Esophagus squamous epithelium (tissue), 5 donors: ENCODE measurements around the gene DIRAS2. TPM values are rescaled to one million over a fixed set of nuclear protein-coding genes. Genes with fewer than 3 reads are reported as not detected.

ENCODE experiments used
- DNase-seq: peaks from one replicate; lab custom pipeline; 2025; lab: John Stamatoyannopoulos, UW
- H3K27ac ChIP-seq, 4 donors: fragments of 200-600 bp; sonication (generic); one replicate each; pipeline ENCODE4 v1.5.1; 2016 to 2019; ENCODE audit warnings: mild to moderate bottlenecking in 1 of 4
- H3K27me3 ChIP-seq, 4 donors: fragments of 200-600 bp; sonication (generic); 1 replicate in 3 of 4; 2 replicates in 1 of 4; pipeline versions ENCODE4 v1.5.1 to v1.6.0; 2017 to 2021; ENCODE audit warnings: antibody characterized with exemption in 1 of 4
- H3K36me3 ChIP-seq, 3 donors: fragments of 200-600 bp; sonication (generic); one replicate each; pipeline ENCODE4 v1.5.1; 2016 to 2019
- H3K4me1 ChIP-seq, 3 donors: fragments of 200-600 bp; sonication (generic); one replicate each; pipeline ENCODE4 v1.5.1; 2017 to 2019
- H3K4me3 ChIP-seq, 4 donors: fragments of 200-600 bp; sonication (generic); 1 replicate in 3 of 4; 2 replicates in 1 of 4; pipeline ENCODE4 v1.5.1; 2016 to 2019; ENCODE audit warnings: mild to moderate bottlenecking in 2 of 4, moderate library complexity in 1 of 4
- H3K9me3 ChIP-seq, 3 donors: fragments of 200-600 bp; sonication (generic); one replicate each; pipeline ENCODE4 v1.5.1; 2016 to 2019
- CTCF ChIP-seq, 6 experiments: fragments of 450-650 bp in 4 of 6; fragments of 200-600 bp in 2 of 6; sonication (generic) in 2 of 6; IDR thresholded peaks; one replicate each; pipeline ENCODE4 v1.5.1; 2016 to 2019; ENCODE audit warnings: antibody characterized with exemption in 6 of 6, mild to moderate bottlenecking in 4 of 6, moderate library complexity in 4 of 6
- POLR2A ChIP-seq, 4 donors: fragments of 450-650 bp; IDR thresholded peaks; one replicate each; pipeline ENCODE4 v1.6.1; 2017; ENCODE audit warnings: antibody characterized with exemption in 4 of 4, mild to moderate bottlenecking in 4 of 4, moderate library complexity in 3 of 4
- WGBS, 2 donors: methylation state at CpG; one replicate each; pipeline ENCODE4 v1.1.5; 2018; 5-methylcytosine and 5-hydroxymethylcytosine counted together
- intact Hi-C: fragments of 100-400 bp; cut with DNase I; formaldehyde crosslinking; loops from one replicate; pipeline ENCODE4 v1.15.0; 2022
- total RNA-seq, 4 donors: library from RNA; depleted of rRNA; stranded (reverse); fragments of >200 nt; gene quantifications; one replicate each; pipeline ENCODE4 v1.1.0, GENCODE V29; 2016
- donor health status: DM: yes; HTN: yes; CAD: no.

DIRAS2 gene
- total RNA-seq: not detected

- DNase-seq: no peak
- WGBS, 2 donors: 8% methylated on average over 39 to 45 of the region's 53 CpGs
- Histone ChIP-seq H3K9me3 (no peaks in the 10 kb centered on the region), H3K4me3 (peak within 1 kb of the TSS; percentile 19 to 61 (median 34)), H3K36me3 (no peaks in the 10 kb centered on the region), H3K27ac (no peak within 1 kb of the TSS), H3K27me3 (peaks cover 0 to 81% (median 2%) of the 10 kb centered on the region in 4 donors), H3K4me1 (peaks cover 0 to 13% (median 10%) of the 10 kb centered on the region in 3 donors)
- intact Hi-C loops: no loop called here
- TF ChIP-seq POLR2A (IDR thresholded peaks at IDR 0.05): no peak
- peak in 5 of 6 experiments; percentile 27 to 64 (median 47) for TF ChIP-seq CTCF (IDR thresholded peaks at IDR 0.05)
Measured at GRCh38 chr9:90642570-90643539, at the start of gene DIRAS2. Gene DIRAS2 (minus strand): TSS chr9:90642824. CDS start chr9:90613827, 28,997 bp downstream.

DNA sequence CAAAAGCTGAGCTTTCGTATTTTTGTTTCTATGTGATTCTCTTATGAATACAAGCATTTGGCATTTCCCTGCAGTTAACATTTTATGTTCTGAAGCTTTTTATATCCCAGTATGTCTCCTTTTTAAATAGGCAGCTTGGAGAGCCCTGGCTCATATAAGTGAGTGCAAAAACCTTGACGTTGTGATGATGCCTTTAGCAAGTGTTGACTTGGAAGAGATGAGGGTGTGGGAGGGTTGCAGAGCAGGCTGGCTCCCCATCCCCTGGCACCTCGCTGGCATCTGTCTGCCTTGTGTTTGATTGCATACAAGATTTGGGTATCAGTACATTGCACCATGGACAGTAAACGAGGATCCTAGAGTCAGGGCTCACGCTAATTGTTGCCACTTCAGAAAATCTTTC, 42.1 kb upstream of the DIRAS2 start:
- H3K36me3 ChIP-seq: no peaks in the 10 kb centered on the region
- H3K27me3 ChIP-seq: no peaks in the 10 kb centered on the region
- no peaks in the 10 kb centered on the region for H3K9me3 ChIP-seq
- TF ChIP-seq CTCF (IDR thresholded peaks at IDR 0.05) (no peak), POLR2A (IDR thresholded peaks at IDR 0.05) (no peak)
- 67% methylated on average over 5 of the region's 5 CpGs for WGBS, 2 donors
- H3K4me1 ChIP-seq: no peaks in the 10 kb centered on the region
- no peak for DNase-seq
- H3K27ac ChIP-seq: no peak overlapping the region
- no peak overlapping the region for H3K4me3 ChIP-seq
- intact Hi-C loops: no loop called here

- no peaks in the 10 kb centered on the region for H3K4me1 ChIP-seq
- H3K9me3 ChIP-seq: no peaks in the 10 kb centered on the region
- no peak overlapping the region for H3K4me3 ChIP-seq
- H3K27me3 ChIP-seq: no peaks in the 10 kb centered on the region
- no peaks in the 10 kb centered on the region for H3K36me3 ChIP-seq
- DNase-seq: no peak
- TF ChIP-seq POLR2A (IDR thresholded peaks at IDR 0.05) (no peak), CTCF (IDR thresholded peaks at IDR 0.05) (no peak)
- intact Hi-C loops: no loop called here
- no peak overlapping the region for H3K27ac ChIP-seq
- WGBS, 2 donors: 63 to 67% methylated on average over 1 of the region's 1 CpG
Measured at GRCh38 chr9:90684106-90684505, 41.5 kb upstream of the DIRAS2 start.

DNA sequence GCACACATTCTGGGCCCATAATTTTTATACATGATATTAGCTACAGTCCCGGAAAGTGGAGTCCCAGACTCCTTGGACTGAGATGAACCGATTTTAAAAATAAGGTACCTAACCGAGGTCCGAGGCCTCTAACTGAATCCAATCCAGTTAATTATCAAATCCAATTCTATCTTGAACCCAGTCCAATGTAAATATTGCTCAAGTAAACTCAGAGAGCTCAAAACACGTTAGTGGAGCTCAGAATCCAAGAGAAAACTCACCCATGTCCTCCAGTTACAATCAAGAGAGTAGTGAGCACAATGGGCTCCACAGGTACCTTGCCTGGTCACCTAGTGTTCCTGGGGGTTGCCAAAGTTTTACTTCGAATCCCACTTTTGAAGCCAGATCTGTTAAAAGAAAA, 37.9 kb upstream of the DIRAS2 start:
- 67 to 78% methylated on average over 6 of the region's 6 CpGs for WGBS, 2 donors
- H3K4me3 ChIP-seq: no peak overlapping the region
- intact Hi-C loops: no loop called here
- no peaks in the 10 kb centered on the region for H3K36me3 ChIP-seq
- no peak overlapping the region for H3K27ac ChIP-seq
- no peaks in the 10 kb centered on the region for H3K9me3 ChIP-seq
- TF ChIP-seq POLR2A (IDR thresholded peaks at IDR 0.05) (no peak), CTCF (IDR thresholded peaks at IDR 0.05) (no peak)
- no peaks in the 10 kb centered on the region for H3K4me1 ChIP-seq
- DNase-seq: no peak
- no peaks in the 10 kb centered on the region for H3K27me3 ChIP-seq

DNA sequence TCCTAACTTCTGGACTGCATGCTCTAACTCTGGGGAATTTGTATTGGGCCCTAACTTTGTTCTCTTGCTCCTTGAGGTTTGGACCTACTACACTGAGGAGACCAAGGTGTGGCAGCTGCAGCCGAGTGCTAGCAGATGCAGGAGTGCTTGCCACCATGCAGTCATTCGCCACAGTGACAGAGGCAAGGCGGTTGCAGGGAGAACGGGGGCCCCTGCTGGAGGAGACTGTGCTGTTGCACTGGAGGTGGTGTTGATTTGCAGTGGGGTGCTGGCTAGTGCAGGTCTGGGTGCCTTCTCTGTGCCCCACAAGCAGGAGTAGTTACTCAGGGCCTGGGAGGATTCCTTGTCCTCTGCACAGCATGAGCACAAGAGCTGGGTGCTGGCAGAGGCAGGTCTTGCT, 22.4 kb upstream of the DIRAS2 start:
- peaks cover 0 to 11% (median 0%) of the 10 kb centered on the region in 4 donors for H3K27me3 ChIP-seq
- H3K9me3 ChIP-seq: peaks cover 0 to 7% (median 0%) of the 10 kb centered on the region in 3 donors
- intact Hi-C loops: no loop called here
- no peak for DNase-seq
- no peak overlapping the region for H3K4me3 ChIP-seq
- 83 to 90% methylated on average over 1 to 2 of the region's 4 CpGs for WGBS, 2 donors
- H3K27ac ChIP-seq: no peak overlapping the region
- no peak for TF ChIP-seq CTCF (IDR thresholded peaks at IDR 0.05)
- no peak for TF ChIP-seq POLR2A (IDR thresholded peaks at IDR 0.05)
- no peaks in the 10 kb centered on the region for H3K36me3 ChIP-seq
- H3K4me1 ChIP-seq: no peaks in the 10 kb centered on the region
